ENCODE measurements around the gene VPS54. TPM values are rescaled to one million over a fixed set of nuclear protein-coding genes. Genes with fewer than 3 reads are reported as not detected.

Gene VPS54
- total RNA-seq, 1 donor from 2014 or later, result 17.5 TPM

DNA sequence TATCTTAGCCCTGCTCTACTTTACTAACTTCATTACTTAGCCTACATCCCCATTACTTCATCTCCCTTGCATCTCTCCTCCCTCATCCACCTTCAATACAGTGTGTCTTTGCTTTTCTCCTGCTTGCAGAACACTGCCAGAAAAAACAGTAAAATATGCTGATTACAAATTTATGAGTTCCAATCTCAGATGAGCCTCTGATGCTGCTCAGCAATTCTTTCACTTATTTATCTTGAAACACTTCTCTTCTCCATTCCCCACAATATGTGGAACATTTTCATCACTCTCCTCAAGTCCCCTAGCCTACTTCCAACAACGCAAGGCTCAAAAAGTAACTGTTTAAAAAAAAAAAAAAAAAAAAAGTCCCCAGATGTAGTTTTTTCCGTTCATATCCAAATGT is 7.1 kb downstream of the VPS54 start:
- Mint-ChIP-seq H3K36me3 (ENCODE audit: low read depth, unreplicated experiment) (peaks cover under 1% of the 10 kb centered on the region), H3K4me3 (ENCODE audit: unreplicated experiment) (no peak overlapping the region), H3K27me3 (ENCODE audit: low read depth, unreplicated experiment) (no peaks in the 10 kb centered on the region), H3K27ac (ENCODE audit: unreplicated experiment) (no peak overlapping the region), H3K9me3 (ENCODE audit: unreplicated experiment) (no peaks in the 10 kb centered on the region), H3K4me1 (ENCODE audit: low read depth, unreplicated experiment) (peaks cover 8% of the 10 kb centered on the region)
- H3K27ac ChIP-seq (ENCODE audit: low read depth, low read length), result no peak overlapping the region
- H3K9ac ChIP-seq (ENCODE audit: low read length), result no peak overlapping the region
- H3K4me1 ChIP-seq (ENCODE audit: insufficient read depth, low read length), result no peaks in the 10 kb centered on the region
- peaks cover 56% of the 10 kb centered on the region for H4K20me1 ChIP-seq (ENCODE audit: insufficient read depth, low read length)
- H2AFZ ChIP-seq (ENCODE audit: low read depth, low read length), result no peak overlapping the region
- peaks cover 97% of the 10 kb centered on the region for H3K79me2 ChIP-seq (ENCODE audit: insufficient read depth, low read length)
- H3K4me3 ChIP-seq (ENCODE audit: insufficient read depth, low read depth, low read length), result no peak overlapping the region
- no peak for FAIRE-seq
- no peaks in the 10 kb centered on the region for H3K9me3 ChIP-seq (ENCODE audit: insufficient read depth, low read depth, low read length)
- no peak overlapping the region for H3K4me2 ChIP-seq (ENCODE audit: low read length)
- DNase-seq (ENCODE audit: low read depth), result no peak
- TF ChIP-seq EZH2 (IDR thresholded peaks at IDR 0.05; ENCODE audit: insufficient read depth, low read length), result no peak
- TF ChIP-seq, protein P1, sequence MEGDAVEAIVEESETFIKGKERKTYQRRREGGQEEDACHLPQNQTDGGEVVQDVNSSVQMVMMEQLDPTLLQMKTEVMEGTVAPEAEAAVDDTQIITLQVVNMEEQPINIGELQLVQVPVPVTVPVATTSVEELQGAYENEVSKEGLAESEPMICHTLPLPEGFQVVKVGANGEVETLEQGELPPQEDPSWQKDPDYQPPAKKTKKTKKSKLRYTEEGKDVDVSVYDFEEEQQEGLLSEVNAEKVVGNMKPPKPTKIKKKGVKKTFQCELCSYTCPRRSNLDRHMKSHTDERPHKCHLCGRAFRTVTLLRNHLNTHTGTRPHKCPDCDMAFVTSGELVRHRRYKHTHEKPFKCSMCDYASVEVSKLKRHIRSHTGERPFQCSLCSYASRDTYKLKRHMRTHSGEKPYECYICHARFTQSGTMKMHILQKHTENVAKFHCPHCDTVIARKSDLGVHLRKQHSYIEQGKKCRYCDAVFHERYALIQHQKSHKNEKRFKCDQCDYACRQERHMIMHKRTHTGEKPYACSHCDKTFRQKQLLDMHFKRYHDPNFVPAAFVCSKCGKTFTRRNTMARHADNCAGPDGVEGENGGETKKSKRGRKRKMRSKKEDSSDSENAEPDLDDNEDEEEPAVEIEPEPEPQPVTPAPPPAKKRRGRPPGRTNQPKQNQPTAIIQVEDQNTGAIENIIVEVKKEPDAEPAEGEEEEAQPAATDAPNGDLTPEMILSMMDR (IDR thresholded peaks at IDR 0.05; ENCODE audit: insufficient read depth, low read depth, low read length), result no peak
- H3K36me3 ChIP-seq (ENCODE audit: insufficient read depth, low read length), result no peaks in the 10 kb centered on the region
- H3K27me3 ChIP-seq (ENCODE audit: insufficient read depth, low read length), result no peaks in the 10 kb centered on the region

DNA sequence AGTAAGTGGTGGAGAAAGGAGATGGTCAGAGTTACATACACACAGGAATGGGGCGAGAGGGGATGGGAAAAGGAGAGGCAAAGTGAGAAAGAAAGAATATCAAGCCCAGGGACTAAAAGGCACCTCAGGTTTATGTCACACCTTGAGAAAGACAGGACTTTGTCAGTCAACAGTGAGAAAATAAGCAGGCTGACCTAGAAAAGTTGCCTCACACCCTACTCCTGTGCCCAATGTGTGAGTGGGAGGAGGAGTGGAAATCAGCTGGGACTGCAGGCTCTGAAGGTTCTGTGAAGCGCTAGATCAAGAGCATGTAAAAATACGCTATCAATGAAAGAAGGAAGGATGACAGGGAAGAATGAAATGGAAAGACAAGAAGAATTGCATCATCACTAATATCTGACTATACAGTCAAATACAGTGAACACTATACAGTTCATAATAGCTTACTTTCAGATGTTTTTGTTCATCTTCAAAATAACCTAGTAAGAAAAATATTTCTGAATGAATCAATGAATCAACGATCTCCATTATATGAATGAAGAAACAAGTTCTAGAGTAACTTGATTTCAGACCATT is 10.7 kb downstream of the VPS54 start:
- Mint-ChIP-seq H3K27ac (ENCODE audit: unreplicated experiment) (peak overlapping the region; percentile 21), H3K4me3 (ENCODE audit: unreplicated experiment) (no peak overlapping the region), H3K9me3 (ENCODE audit: unreplicated experiment) (no peaks in the 10 kb centered on the region), H3K36me3 (ENCODE audit: low read depth, unreplicated experiment) (peaks cover 4% of the 10 kb centered on the region), H3K4me1 (ENCODE audit: low read depth, unreplicated experiment) (peaks cover 2% of the 10 kb centered on the region), H3K27me3 (ENCODE audit: low read depth, unreplicated experiment) (no peaks in the 10 kb centered on the region)
- Histone ChIP-seq H3K36me3 (ENCODE audit: insufficient read depth, low read length) (no peaks in the 10 kb centered on the region), H3K9ac (ENCODE audit: low read length) (no peak overlapping the region), H4K20me1 (ENCODE audit: insufficient read depth, low read length) (peaks cover 64% of the 10 kb centered on the region), H3K79me2 (ENCODE audit: insufficient read depth, low read length) (peaks cover 90% of the 10 kb centered on the region), H3K9me3 (ENCODE audit: insufficient read depth, low read depth, low read length) (no peaks in the 10 kb centered on the region), H2AFZ (ENCODE audit: low read depth, low read length) (no peak overlapping the region), H3K27me3 (ENCODE audit: insufficient read depth, low read length) (no peaks in the 10 kb centered on the region), H3K27ac (ENCODE audit: low read depth, low read length) (no peak overlapping the region), H3K4me2 (ENCODE audit: low read length) (no peak overlapping the region), H3K4me1 (ENCODE audit: insufficient read depth, low read length) (no peaks in the 10 kb centered on the region), H3K4me3 (ENCODE audit: insufficient read depth, low read depth, low read length) (no peak overlapping the region)
- DNase-seq (ENCODE audit: low read depth) (no peak), FAIRE-seq (no peak)
- TF ChIP-seq EZH2 (IDR thresholded peaks at IDR 0.05; ENCODE audit: insufficient read depth, low read length), result no peak
- TF ChIP-seq, protein P1 (IDR thresholded peaks at IDR 0.05; ENCODE audit: insufficient read depth, low read depth, low read length), result no peak

DNA sequence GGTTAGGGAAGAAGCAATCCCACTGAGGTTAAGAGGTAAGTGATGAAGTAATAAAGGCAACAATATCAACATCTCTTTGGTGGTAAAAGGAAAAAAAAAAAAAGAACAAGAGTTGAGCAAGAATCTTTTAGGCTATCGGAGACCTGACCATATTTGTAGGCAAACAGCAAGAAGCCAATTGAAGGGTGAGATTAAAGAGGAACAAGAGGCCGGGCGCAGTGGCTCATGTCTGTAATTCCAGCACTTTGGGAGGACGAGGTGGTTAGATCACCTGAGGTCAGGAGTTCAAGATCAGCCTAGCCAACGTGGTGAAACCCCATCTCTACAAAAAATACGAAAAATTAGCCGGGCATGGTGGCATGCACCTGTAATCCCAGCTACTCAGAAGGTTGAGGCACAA is 11.3 kb downstream of the VPS54 start:
- no peak for FAIRE-seq

More for the DNA sequence above, 11.3 kb downstream of the VPS54 start:
- Histone ChIP-seq H3K36me3 (ENCODE audit: insufficient read depth, low read length) (no peaks in the 10 kb centered on the region), H3K27me3 (ENCODE audit: insufficient read depth, low read length) (no peaks in the 10 kb centered on the region), H4K20me1 (ENCODE audit: insufficient read depth, low read length) (peaks cover 64% of the 10 kb centered on the region), H3K79me2 (ENCODE audit: insufficient read depth, low read length) (peaks cover 91% of the 10 kb centered on the region), H2AFZ (ENCODE audit: low read depth, low read length) (no peak overlapping the region), H3K4me3 (ENCODE audit: insufficient read depth, low read depth, low read length) (no peak overlapping the region), H3K9me3 (ENCODE audit: insufficient read depth, low read depth, low read length) (no peaks in the 10 kb centered on the region), H3K4me2 (ENCODE audit: low read length) (no peak overlapping the region), H3K4me1 (ENCODE audit: insufficient read depth, low read length) (no peaks in the 10 kb centered on the region), H3K9ac (ENCODE audit: low read length) (no peak overlapping the region), H3K27ac (ENCODE audit: low read depth, low read length) (no peak overlapping the region)
- no peak overlapping the region for H3K4me3 Mint-ChIP-seq (ENCODE audit: unreplicated experiment)
- H3K27me3 Mint-ChIP-seq (ENCODE audit: low read depth, unreplicated experiment), result no peaks in the 10 kb centered on the region
- no peak for DNase-seq (ENCODE audit: low read depth)
- H3K4me1 Mint-ChIP-seq (ENCODE audit: low read depth, unreplicated experiment), result peaks cover 2% of the 10 kb centered on the region
- peaks cover 4% of the 10 kb centered on the region for H3K36me3 Mint-ChIP-seq (ENCODE audit: low read depth, unreplicated experiment)
- H3K27ac Mint-ChIP-seq (ENCODE audit: unreplicated experiment), result no peak overlapping the region
- TF ChIP-seq EZH2 (IDR thresholded peaks at IDR 0.05; ENCODE audit: insufficient read depth, low read length), result no peak
- TF ChIP-seq, protein P1 (IDR thresholded peaks at IDR 0.05; ENCODE audit: insufficient read depth, low read depth, low read length), result no peak
- no peaks in the 10 kb centered on the region for H3K9me3 Mint-ChIP-seq (ENCODE audit: unreplicated experiment)

Measured in astrocyte (in vitro differentiated cells and primary cell).